ENCODE measurements around the gene PALB2.

DNA sequence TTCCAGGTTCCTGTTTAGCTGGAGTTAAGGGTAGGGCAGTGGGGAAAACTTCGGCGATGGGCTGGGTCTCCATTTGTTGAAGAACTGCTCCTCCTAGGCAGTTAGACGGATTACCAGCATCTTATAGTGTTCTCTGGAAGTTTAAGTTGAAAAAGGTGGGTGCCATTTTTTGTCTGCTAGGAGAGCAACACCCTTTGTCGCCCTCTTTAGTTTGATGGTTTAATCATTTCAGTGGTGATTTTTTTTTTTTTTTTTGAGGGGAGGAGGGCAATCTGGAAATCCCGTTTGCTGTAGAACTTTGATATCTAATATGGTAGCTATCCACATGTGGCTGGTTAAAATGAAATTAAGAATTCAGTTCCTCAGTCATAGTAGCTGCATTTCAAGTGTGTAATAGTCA is 79.5 kb downstream of the PALB2 start:
- TF ChIP-seq, protein P1, sequence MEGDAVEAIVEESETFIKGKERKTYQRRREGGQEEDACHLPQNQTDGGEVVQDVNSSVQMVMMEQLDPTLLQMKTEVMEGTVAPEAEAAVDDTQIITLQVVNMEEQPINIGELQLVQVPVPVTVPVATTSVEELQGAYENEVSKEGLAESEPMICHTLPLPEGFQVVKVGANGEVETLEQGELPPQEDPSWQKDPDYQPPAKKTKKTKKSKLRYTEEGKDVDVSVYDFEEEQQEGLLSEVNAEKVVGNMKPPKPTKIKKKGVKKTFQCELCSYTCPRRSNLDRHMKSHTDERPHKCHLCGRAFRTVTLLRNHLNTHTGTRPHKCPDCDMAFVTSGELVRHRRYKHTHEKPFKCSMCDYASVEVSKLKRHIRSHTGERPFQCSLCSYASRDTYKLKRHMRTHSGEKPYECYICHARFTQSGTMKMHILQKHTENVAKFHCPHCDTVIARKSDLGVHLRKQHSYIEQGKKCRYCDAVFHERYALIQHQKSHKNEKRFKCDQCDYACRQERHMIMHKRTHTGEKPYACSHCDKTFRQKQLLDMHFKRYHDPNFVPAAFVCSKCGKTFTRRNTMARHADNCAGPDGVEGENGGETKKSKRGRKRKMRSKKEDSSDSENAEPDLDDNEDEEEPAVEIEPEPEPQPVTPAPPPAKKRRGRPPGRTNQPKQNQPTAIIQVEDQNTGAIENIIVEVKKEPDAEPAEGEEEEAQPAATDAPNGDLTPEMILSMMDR (IDR thresholded peaks at IDR 0.05): no peak
- TF ChIP-seq, protein P2, sequence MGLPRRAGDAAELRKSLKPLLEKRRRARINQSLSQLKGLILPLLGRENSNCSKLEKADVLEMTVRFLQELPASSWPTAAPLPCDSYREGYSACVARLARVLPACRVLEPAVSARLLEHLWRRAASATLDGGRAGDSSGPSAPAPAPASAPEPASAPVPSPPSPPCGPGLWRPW (IDR thresholded peaks at IDR 0.05): no peak
- TF ChIP-seq HDAC2 (IDR thresholded peaks at IDR 0.05) (no peak), POLR2A (IDR thresholded peaks at IDR 0.05; ENCODE audit: low read length) (no peak), GATA3 (IDR thresholded peaks at IDR 0.05; ENCODE audit: borderline replicate concordance) (no peak), EP300 (IDR thresholded peaks at IDR 0.05) (no peak), CEBPB (IDR thresholded peaks at IDR 0.05) (no peak), EHF (CRISPR knock-in tag; IDR thresholded peaks at IDR 0.05) (no peak), ZFP36 (IDR thresholded peaks at IDR 0.05; ENCODE audit: borderline replicate concordance, partially characterized antibody) (no peak), RCOR1 (IDR thresholded peaks at IDR 0.05; ENCODE audit: low read depth, low read length) (no peak)
- TF ChIP-seq, protein P3, sequence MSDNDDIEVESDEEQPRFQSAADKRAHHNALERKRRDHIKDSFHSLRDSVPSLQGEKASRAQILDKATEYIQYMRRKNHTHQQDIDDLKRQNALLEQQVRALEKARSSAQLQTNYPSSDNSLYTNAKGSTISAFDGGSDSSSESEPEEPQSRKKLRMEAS (IDR thresholded peaks at IDR 0.05): no peak
- TF ChIP-seq, protein P4, sequence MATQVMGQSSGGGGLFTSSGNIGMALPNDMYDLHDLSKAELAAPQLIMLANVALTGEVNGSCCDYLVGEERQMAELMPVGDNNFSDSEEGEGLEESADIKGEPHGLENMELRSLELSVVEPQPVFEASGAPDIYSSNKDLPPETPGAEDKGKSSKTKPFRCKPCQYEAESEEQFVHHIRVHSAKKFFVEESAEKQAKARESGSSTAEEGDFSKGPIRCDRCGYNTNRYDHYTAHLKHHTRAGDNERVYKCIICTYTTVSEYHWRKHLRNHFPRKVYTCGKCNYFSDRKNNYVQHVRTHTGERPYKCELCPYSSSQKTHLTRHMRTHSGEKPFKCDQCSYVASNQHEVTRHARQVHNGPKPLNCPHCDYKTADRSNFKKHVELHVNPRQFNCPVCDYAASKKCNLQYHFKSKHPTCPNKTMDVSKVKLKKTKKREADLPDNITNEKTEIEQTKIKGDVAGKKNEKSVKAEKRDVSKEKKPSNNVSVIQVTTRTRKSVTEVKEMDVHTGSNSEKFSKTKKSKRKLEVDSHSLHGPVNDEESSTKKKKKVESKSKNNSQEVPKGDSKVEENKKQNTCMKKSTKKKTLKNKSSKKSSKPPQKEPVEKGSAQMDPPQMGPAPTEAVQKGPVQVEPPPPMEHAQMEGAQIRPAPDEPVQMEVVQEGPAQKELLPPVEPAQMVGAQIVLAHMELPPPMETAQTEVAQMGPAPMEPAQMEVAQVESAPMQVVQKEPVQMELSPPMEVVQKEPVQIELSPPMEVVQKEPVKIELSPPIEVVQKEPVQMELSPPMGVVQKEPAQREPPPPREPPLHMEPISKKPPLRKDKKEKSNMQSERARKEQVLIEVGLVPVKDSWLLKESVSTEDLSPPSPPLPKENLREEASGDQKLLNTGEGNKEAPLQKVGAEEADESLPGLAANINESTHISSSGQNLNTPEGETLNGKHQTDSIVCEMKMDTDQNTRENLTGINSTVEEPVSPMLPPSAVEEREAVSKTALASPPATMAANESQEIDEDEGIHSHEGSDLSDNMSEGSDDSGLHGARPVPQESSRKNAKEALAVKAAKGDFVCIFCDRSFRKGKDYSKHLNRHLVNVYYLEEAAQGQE (IDR thresholded peaks at IDR 0.05): no peak
- TF ChIP-seq, protein P5, sequence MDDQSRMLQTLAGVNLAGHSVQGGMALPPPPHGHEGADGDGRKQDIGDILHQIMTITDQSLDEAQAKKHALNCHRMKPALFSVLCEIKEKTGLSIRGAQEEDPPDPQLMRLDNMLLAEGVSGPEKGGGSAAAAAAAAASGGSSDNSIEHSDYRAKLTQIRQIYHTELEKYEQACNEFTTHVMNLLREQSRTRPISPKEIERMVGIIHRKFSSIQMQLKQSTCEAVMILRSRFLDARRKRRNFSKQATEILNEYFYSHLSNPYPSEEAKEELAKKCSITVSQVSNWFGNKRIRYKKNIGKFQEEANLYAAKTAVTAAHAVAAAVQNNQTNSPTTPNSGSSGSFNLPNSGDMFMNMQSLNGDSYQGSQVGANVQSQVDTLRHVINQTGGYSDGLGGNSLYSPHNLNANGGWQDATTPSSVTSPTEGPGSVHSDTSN (IDR thresholded peaks at IDR 0.05): no peak
- TF ChIP-seq, protein P6, sequence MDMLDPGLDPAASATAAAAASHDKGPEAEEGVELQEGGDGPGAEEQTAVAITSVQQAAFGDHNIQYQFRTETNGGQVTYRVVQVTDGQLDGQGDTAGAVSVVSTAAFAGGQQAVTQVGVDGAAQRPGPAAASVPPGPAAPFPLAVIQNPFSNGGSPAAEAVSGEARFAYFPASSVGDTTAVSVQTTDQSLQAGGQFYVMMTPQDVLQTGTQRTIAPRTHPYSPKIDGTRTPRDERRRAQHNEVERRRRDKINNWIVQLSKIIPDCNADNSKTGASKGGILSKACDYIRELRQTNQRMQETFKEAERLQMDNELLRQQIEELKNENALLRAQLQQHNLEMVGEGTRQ (IDR thresholded peaks at IDR 0.05): no peak

Data from A549 (cell line).